HL-60 (cell line): ENCODE measurements around the gene PPIL1.

Source experiments
- DNase-seq, 2 experiments: peaks; one replicate each; pipeline ENCODE4 v3.0.0-alpha.2; 2010 to 2020; ENCODE audit warnings: low read depth in 1 of 2, low spot score in 1 of 2
- H3K27ac ChIP-seq: fragments of 250-450 bp; sonication (Bioruptor Pico); replicated peaks from 2 replicates; pipeline ENCODE4 v1.5.1; 2020; ENCODE audit warnings: mild to moderate bottlenecking, moderate library complexity
- H3K27me3 ChIP-seq: fragments of 250-450 bp; sonication (Bioruptor Pico); 2 replicates; pipeline ENCODE4 v1.5.1; 2021; ENCODE audit warnings: mild to moderate bottlenecking, moderate library complexity; ENCODE audit not compliant: insufficient read depth, poor library complexity, severe bottlenecking
- H3K4me3 ChIP-seq: replicated peaks from 2 replicates; pipeline ENCODE4 v1.5.1; 2011; ENCODE audit warnings: mild to moderate bottlenecking, control low read depth, low read length; ENCODE audit not compliant: insufficient read depth
- CTCF ChIP-seq: IDR thresholded peaks from one replicate; pipeline ENCODE4 v1.5.1; 2011; ENCODE audit warnings: low read length, control low read depth, inconsistent platforms; ENCODE audit not compliant: insufficient read depth
- GABPA ChIP-seq: IDR thresholded peaks from 2 replicates; pipeline ENCODE4 v1.6.1; 2012; ENCODE audit warnings: low read depth
- POLR2AphosphoS5 ChIP-seq: IDR thresholded peaks from 2 replicates; pipeline ENCODE4 v1.6.1; 2012; ENCODE audit warnings: low read depth
- REST ChIP-seq: IDR thresholded peaks from 2 replicates; pipeline ENCODE4 v1.6.1; 2012; ENCODE audit warnings: low read depth; ENCODE audit not compliant: insufficient replicate concordance
- SPI1 ChIP-seq: IDR thresholded peaks from 2 replicates; pipeline ENCODE4 v1.6.1; 2012; ENCODE audit warnings: low read depth, mild to moderate bottlenecking, borderline replicate concordance

The PPIL1 gene

DNA sequence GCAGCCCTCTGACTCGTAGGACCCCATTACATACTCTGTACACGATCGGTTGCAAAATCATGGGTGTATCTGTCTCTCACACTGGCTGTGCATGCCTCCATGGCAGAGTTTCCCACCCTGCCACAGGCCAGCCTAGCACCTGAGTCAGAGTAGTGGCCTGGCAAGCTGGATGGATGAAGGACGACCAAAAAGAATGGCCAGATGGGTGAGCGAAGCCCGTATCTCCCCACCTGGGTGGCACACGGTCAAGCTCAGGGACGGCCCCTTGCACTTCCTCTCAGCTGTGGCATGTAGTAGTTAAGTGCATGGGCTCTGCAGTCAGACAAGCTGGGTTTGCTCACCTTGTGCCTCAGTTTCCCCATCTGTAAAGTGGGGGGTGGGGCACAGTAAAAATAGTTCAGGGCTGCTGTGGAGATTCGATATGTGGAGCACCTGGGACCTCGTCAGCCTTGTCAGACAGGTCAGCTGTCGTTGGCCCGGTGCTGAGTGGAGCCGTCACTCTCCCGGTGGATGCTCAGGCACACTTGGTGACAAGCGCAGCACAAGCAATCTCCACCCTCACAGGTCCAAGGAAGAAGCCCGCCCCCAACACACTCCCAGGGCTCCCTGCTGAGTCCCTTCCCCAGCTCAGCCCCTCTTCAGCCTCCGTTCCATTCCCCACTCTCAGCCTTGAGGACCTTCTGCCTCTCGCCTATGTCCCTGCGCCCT is 47.9 kb downstream of the PPIL1 start:
- DNase-seq = no peak
- no peak overlapping the region for H3K4me3 ChIP-seq
- no peak for TF ChIP-seq REST
- no peak for TF ChIP-seq POLR2AphosphoS5
- no peak for TF ChIP-seq CTCF
- TF ChIP-seq GABPA = no peak
- no peak for TF ChIP-seq SPI1
- no peak overlapping the region for H3K27ac ChIP-seq
- H3K27me3 ChIP-seq = no peaks in the 10 kb centered on the region

DNA sequence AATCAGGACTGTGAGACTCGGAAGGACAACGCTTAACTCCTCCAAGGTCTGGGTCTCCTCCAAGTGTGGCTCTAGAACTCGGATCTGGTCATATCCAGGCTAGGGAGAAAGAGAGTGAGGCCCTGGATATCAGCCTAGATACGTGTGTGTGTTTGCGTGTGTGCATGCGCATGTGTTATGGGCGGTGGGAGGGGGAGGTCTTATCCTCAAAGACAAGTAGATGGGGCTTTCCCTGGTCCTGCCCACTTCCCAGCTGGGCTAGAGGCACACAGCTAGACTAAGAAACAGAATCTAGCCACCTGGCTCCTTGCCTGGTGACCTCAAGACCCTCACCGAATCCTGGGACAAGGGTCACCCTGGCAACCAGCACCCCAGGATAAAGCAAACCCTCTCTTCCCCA is 48.6 kb downstream of the PPIL1 start:
- no peak for TF ChIP-seq CTCF
- TF ChIP-seq POLR2AphosphoS5 = no peak
- TF ChIP-seq SPI1 = no peak
- no peak for TF ChIP-seq GABPA
- TF ChIP-seq REST = no peak
- Histone ChIP-seq H3K27ac (no peak overlapping the region), H3K4me3 (no peak overlapping the region), H3K27me3 (no peaks in the 10 kb centered on the region)
- no peak for DNase-seq

GRCh38 chr6:36825452-36825851 is 49.2 kb downstream of the PPIL1 start:
- Histone ChIP-seq H3K27ac (no peak overlapping the region), H3K27me3 (no peaks in the 10 kb centered on the region), H3K4me3 (no peak overlapping the region)
- DNase-seq = no peak
- TF ChIP-seq POLR2AphosphoS5 (no peak), CTCF (no peak), SPI1 (no peak), REST (no peak), GABPA (no peak)
